ENCODE data around the gene PEAK3. TPM values are rescaled to one million over a fixed set of nuclear protein-coding genes. Genes with fewer than 3 reads are reported as not detected.

The PEAK3 gene
- total and polyA plus RNA-seq, 9 of the 15 experiments (the other 6 are each of a cell fraction or from before 2014, with no cell fraction given) = 0.07 to 0.40 TPM; not detected in 7

DNA sequence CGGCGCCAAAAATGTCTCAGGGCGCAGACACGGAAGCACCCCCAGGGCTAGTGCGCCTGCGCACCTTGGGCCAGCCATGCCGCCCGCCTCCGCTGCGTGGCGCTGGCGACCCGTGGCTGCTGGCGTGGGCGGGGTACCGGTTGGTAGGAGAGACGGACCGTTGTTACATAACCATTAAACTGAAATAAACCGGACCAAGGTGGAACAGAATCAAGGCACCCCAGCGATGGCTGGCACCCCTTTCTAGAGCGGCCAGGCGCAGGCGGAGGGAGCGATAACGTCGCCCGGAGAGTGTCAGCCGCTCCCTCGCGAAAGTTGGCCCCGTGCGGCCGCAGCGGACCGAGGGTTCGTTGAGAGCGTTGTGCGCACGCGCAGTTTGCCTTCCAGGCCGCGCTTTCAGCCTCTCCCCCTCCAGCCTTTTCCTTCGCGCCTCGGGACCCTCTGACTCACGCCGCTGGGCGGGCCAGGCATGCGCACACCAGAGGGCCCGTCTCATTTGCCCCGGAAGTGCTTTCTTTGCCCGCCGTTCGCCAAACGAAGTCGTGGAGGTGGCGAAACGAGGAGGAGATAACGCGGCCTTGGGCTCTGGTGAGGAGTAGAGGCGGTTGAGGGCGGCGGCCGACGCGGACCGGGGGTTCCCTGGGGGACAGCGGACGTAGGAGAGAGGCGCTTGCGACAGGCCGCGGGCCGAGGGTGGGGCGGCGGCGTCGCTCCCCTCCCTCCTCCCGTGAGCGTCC is 45.5 kb downstream of the PEAK3 start, which contains the start of the genes PLEKHJ1 and SF3A2 (continued):
- TF ChIP-seq ZNF41 (CRISPR knock-in tag; conservative IDR thresholded peaks at IDR 0.05) (0 out of 2 replicates have a peak, but pooled peaks have one; percentile 36), FOSL1 (tag; conservative IDR thresholded peaks at IDR 0.05) (peak; percentile 96), HEY1 (CRISPR knock-in tag; IDR thresholded peaks at IDR 0.05; ENCODE audit: borderline replicate concordance) (no peak), GABPA (tag; conservative IDR thresholded peaks at IDR 0.05; ENCODE audit: low read depth) (peak; percentile 98), SMARCB1 (IDR thresholded peaks at IDR 0.05; ENCODE audit: insufficient read length, low read depth) (no peak), ZNF347 (CRISPR knock-in tag; IDR thresholded peaks at IDR 0.05; ENCODE audit: low read depth) (no peak), MYBL2 (IDR thresholded peaks at IDR 0.05; ENCODE audit: low read depth) (no peak), MYBL2 (CRISPR knock-in tag; IDR thresholded peaks at IDR 0.05; ENCODE audit: borderline replicate concordance) (no peak), KHSRP (IDR thresholded peaks at IDR 0.05) (no peak), RFX7 (CRISPR knock-in tag; IDR thresholded peaks at IDR 0.05) (no peak), U2AF1 (optimal IDR thresholded peaks at IDR 0.05; ENCODE audit: low read depth, low read length) (peak; percentile 43), POLR2H (tag; IDR thresholded peaks at IDR 0.05; ENCODE audit: low read depth) (peak; percentile 80), TBP (optimal IDR thresholded peaks at IDR 0.05; ENCODE audit: low read depth, low read length) (peak; percentile 79), RFX1 (IDR thresholded peaks at IDR 0.05) (no peak), SP1 (CRISPR knock-in tag; IDR thresholded peaks at IDR 0.05) (peak; percentile 96), TCF7 (IDR thresholded peaks at IDR 0.05; ENCODE audit: borderline replicate concordance) (peak; percentile 67; the same call in 1 of the 2 replicates), NEUROD1 (IDR thresholded peaks at IDR 0.05; ENCODE audit: borderline replicate concordance, low read depth, low read length, partially characterized antibody) (no peak)
- TF ChIP-seq, protein P1, sequence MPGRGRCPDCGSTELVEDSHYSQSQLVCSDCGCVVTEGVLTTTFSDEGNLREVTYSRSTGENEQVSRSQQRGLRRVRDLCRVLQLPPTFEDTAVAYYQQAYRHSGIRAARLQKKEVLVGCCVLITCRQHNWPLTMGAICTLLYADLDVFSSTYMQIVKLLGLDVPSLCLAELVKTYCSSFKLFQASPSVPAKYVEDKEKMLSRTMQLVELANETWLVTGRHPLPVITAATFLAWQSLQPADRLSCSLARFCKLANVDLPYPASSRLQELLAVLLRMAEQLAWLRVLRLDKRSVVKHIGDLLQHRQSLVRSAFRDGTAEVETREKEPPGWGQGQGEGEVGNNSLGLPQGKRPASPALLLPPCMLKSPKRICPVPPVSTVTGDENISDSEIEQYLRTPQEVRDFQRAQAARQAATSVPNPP (IDR thresholded peaks at IDR 0.05; ENCODE audit: borderline replicate concordance, insufficient read depth, insufficient read length) = no peak
- TF ChIP-seq, protein P2, sequence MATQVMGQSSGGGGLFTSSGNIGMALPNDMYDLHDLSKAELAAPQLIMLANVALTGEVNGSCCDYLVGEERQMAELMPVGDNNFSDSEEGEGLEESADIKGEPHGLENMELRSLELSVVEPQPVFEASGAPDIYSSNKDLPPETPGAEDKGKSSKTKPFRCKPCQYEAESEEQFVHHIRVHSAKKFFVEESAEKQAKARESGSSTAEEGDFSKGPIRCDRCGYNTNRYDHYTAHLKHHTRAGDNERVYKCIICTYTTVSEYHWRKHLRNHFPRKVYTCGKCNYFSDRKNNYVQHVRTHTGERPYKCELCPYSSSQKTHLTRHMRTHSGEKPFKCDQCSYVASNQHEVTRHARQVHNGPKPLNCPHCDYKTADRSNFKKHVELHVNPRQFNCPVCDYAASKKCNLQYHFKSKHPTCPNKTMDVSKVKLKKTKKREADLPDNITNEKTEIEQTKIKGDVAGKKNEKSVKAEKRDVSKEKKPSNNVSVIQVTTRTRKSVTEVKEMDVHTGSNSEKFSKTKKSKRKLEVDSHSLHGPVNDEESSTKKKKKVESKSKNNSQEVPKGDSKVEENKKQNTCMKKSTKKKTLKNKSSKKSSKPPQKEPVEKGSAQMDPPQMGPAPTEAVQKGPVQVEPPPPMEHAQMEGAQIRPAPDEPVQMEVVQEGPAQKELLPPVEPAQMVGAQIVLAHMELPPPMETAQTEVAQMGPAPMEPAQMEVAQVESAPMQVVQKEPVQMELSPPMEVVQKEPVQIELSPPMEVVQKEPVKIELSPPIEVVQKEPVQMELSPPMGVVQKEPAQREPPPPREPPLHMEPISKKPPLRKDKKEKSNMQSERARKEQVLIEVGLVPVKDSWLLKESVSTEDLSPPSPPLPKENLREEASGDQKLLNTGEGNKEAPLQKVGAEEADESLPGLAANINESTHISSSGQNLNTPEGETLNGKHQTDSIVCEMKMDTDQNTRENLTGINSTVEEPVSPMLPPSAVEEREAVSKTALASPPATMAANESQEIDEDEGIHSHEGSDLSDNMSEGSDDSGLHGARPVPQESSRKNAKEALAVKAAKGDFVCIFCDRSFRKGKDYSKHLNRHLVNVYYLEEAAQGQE (IDR thresholded peaks at IDR 0.05; ENCODE audit: borderline replicate concordance) = peak; percentile 96
- TF ChIP-seq, protein P2 (CRISPR knock-in tag; IDR thresholded peaks at IDR 0.05; ENCODE audit: low read depth) = peak; percentile 19
